Dedifferentiated amniotic fluid mesenchymal stem cell (primary cell): Measurements from ENCODE around the gene TECPR1.
"Not testable (repeated sequence)": the region's sequence is repeated elsewhere in the genome, so short reads cannot be mapped to it uniquely, and the experiment has no call there.

ENCODE experiments used
- DNase-seq: peaks from one replicate; pipeline ENCODE4 v3.0.0-alpha.2; 2016; ENCODE audit errors: extremely low spot score

TECPR1 gene

GRCh38 chr7:98227939-98228338 lies 24.1 kb downstream of the TECPR1 start:
- no peak for DNase-seq

GRCh38 chr7:98225913-98226614 lies 26.0 kb downstream of the TECPR1 start:
- DNase-seq: no peak

GRCh38 chr7:98224701-98225181 lies 27.3 kb downstream of the TECPR1 start:
- DNase-seq: no peak

- no peak for DNase-seq
Observed at GRCh38 chr7:98223898-98224700, 27.9 kb downstream of the TECPR1 start.

- no peak for DNase-seq
Observed at GRCh38 chr7:98223351-98223897, 28.6 kb downstream of the TECPR1 start.

- no peak for DNase-seq
Observed at GRCh38 chr7:98222533-98223195, 29.4 kb downstream of the TECPR1 start.

GRCh38 chr7:98221611-98222532 lies 30.2 kb downstream of the TECPR1 start:
- DNase-seq: no peak

- DNase-seq: not testable (repeated sequence)
Observed at GRCh38 chr7:98219382-98219781, 32.6 kb downstream of the TECPR1 start.

GRCh38 chr7:98217623-98218582 lies 34.1 kb downstream of the TECPR1 start:
- DNase-seq: no peak

- no peak for DNase-seq
Observed at GRCh38 chr7:98216941-98217622, 35.0 kb downstream of the TECPR1 start.

GRCh38 chr7:98215561-98216495 lies 36.2 kb downstream of the TECPR1 start:
- DNase-seq: no peak

GRCh38 chr7:98214811-98215321 lies 37.2 kb downstream of the TECPR1 start:
- no peak for DNase-seq

GRCh38 chr7:98213888-98214810 lies 37.9 kb downstream of the TECPR1 start:
- DNase-seq: no peak

- DNase-seq: no peak
Observed at GRCh38 chr7:98213296-98213887, 38.6 kb downstream of the TECPR1 start.

GRCh38 chr7:98212532-98213041 lies 39.4 kb downstream of the TECPR1 start:
- no peak for DNase-seq
